SK-MEL-5 (cell line): Measurements from ENCODE around the gene GTF2A1. TPM values are rescaled to one million over a fixed set of nuclear protein-coding genes. Genes with fewer than 3 reads are reported as not detected.
"Not testable (repeated sequence)": the region's sequence is repeated elsewhere in the genome, so short reads cannot be mapped to it uniquely, and the experiment has no call there.

Experiments used
- DNase-seq: peaks from one replicate; pipeline ENCODE4 v3.0.0-alpha.2; 2016; ENCODE audit warnings: low read depth, low spot score
- in situ Hi-C: cut with HindIII; loops from 2 replicates; pipeline ENCODE4 v1.10.0; 2016; ENCODE audit warnings: low sequenced_read_pairs, high pct_unique_total_duplicates, low pct_unique_long_range_greater_than_20kb
- polyA plus RNA-seq, 2 experiments: library from polyadenylated mRNA; depleted of rRNA; stranded (reverse); fragments of >200 nt; gene quantifications; 2 replicates each; pipeline ENCODE4 v1.2.3, GENCODE V29; 2015
- total RNA-seq: library from RNA; depleted of rRNA; stranded (reverse); fragments of >200 nt; shearing (Covaris generic); gene quantifications from 2 replicates; pipeline ENCODE4 v1.2.3, GENCODE V29; 2014; rRNA removed

The GTF2A1 gene
- 32.0 and 35.2 TPM in 2 replicates for total RNA-seq
- 18.5 and 25.1 TPM in 2 replicates for polyA plus RNA-seq (2015; cell fraction: cytosol; rRNA removed)
- polyA plus RNA-seq (2015; cell fraction: nucleus; rRNA removed): 9.3 and 9.6 TPM in 2 replicates

GRCh38 chr14:81220830-81221578, at the start of gene GTF2A1:
TSS of gene GTF2A1 (minus strand) at chr14:81220959. CDS start at chr14:81220518, 441 bp downstream.
- peak; percentile 94 for DNase-seq
- in situ Hi-C loops: no loop called here

GRCh38 chr14:81269979-81270375, 49.2 kb upstream of the GTF2A1 start:
- in situ Hi-C loops: no loop called here
- DNase-seq: no peak

GRCh38 chr14:81269100-81269978, 48.6 kb upstream of the GTF2A1 start:
- peak; percentile 86 for DNase-seq
- in situ Hi-C loops: no loop called here

GRCh38 chr14:81268016-81268416, 47.3 kb upstream of the GTF2A1 start:
- in situ Hi-C loops: no loop called here
- peak; percentile 86 for DNase-seq

- in situ Hi-C loops: no loop called here
Observed at GRCh38 chr14:81265636-81266169, 44.9 kb upstream of the GTF2A1 start.

GRCh38 chr14:81264671-81265070, 43.9 kb upstream of the GTF2A1 start:
- no peak for DNase-seq
- in situ Hi-C loops: no loop called here

More at GRCh38 chr14:81265636-81266169, 44.9 kb upstream of the GTF2A1 start:
- DNase-seq: no peak

GRCh38 chr14:81263777-81264410, 43.1 kb upstream of the GTF2A1 start:
- in situ Hi-C loops: no loop called here
- peak; percentile 36 for DNase-seq

- in situ Hi-C loops: no loop called here
- no peak for DNase-seq
Observed at GRCh38 chr14:81261176-81261575, 40.4 kb upstream of the GTF2A1 start.

GRCh38 chr14:81260732-81261131, 40.0 kb upstream of the GTF2A1 start:
- DNase-seq: no peak
- in situ Hi-C loops: no loop called here

GRCh38 chr14:81256289-81256960, 35.7 kb upstream of the GTF2A1 start:
- DNase-seq: no peak
- in situ Hi-C loops: no loop called here

GRCh38 chr14:81252278-81252677, 31.5 kb upstream of the GTF2A1 start:
- no peak for DNase-seq
- in situ Hi-C loops: no loop called here

- in situ Hi-C loops: no loop called here
Observed at GRCh38 chr14:81247271-81247766, 26.6 kb upstream of the GTF2A1 start.

GRCh38 chr14:81246461-81247270, 25.9 kb upstream of the GTF2A1 start:
- in situ Hi-C loops: no loop called here
- DNase-seq: no peak

More at GRCh38 chr14:81247271-81247766, 26.6 kb upstream of the GTF2A1 start:
- DNase-seq: peak; percentile 30

- no peak for DNase-seq
- in situ Hi-C loops: no loop called here
Observed at GRCh38 chr14:81245771-81246170, 25.0 kb upstream of the GTF2A1 start.

- DNase-seq, in situ Hi-C loops: not testable (repeated sequence)
Observed at GRCh38 chr14:81244431-81244830, 23.7 kb upstream of the GTF2A1 start.

GRCh38 chr14:81243499-81243898, 22.7 kb upstream of the GTF2A1 start:
- in situ Hi-C loops: no loop called here
- no peak for DNase-seq
